ENCODE data around the gene TBC1D17.
A peak's percentile ranks its signal among the peaks of the same experiment; 100 is the strongest.

TBC1D17 gene

DNA sequence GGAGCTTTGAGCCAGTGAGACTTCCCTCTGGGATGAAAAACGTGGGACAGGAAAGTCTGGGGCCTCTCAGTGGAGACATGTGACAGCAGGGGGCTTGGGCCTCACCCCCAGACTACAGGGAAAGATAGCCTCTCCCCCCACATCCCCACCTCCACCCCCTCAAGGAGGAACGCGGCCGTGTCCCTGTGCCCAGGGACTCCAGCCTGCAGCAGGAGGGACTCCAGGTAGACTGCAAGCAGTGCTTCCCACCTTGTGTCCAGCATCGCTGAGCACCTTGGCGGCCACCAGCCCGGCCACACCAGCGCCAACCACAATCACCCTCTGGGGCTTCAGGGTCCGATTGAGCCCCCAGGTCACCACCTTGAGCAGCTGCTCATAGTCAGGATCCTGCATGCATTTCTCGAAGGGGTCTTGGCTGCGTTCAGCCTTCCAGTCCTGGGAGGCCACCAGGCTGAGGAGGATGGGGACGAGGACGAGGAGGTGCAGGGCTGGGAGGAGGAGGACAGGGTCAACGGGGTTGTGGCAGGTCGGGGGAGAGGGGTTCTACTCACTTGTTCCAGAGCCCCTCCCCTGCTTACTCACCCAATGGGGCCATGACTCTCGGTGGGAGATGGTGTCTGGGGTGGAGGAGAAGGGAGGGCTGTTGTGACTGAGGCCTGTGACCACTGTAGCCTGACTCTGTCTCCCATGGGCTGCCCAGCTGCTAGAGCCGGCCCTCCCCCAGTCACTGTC, 18.2 kb downstream of the TBC1D17 start:
- DNase-seq, result no peak

DNA sequence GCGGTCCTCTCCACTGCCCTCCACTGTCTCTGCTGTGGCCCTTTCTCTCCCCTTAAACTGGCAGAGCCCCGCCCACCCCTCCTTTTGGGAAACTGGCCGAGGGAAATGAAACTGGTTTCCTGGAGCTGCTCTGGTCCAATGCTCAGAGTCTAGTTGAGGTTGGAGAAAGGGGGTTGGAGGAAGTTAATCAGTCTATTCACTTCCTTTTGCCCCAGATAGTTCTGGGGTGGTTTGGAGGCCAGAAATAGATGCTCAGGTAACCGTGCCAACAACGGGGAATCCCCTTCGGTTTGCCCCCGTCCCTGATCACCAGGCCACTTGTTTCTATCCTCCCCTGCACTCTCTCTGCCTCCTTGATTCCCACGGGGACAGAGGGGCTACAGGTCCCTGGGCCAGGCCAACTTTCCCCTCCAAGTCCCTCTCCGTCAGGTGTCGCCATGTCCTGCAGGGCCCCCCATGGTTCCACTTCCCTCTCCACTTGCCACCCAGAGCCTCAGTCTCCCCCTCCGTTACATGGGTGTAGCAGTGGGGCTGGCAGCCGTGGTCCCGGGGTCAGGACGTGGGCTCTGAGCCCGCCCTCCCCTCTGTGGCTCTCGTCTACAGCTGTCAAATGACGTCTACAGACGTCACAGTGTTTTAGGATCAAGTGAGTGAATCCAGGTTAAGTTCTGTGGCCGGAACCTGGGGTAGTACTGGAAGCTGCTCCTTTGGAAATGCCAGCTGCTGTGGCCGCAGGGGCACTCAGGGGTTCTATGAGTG, 19.5 kb downstream of the TBC1D17 start, which contains the start of gene IL4I1:
IL4I1 (minus strand) TSS at position 25 of the 759 bp plus-strand sequence. CDS start 727 bp downstream, outside the sequence.
- no peak for DNase-seq

DNA sequence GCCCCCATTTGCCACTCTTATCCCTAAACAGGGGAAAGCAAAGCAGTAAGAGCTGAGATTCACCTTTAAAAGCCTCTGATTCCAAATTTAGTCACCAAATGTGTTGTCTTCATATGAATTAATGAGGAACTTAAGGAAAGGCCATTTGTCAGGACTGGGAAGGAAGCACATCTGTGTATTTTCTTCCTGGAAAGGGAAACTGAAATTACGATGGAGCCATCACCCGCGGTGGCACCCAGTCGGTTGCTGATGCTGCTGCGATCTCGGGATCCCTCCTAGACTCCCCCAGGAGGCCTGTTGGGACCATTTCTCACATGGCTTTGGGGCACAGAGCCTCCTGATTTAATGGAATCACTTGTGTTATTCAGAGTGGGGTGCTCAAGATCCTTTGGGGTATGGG, 26.6 kb downstream of the TBC1D17 start:
- no peak for DNase-seq

- DNase-seq, result no peak
Measured at GRCh38 chr19:49906879-49907564, 29.5 kb downstream of the TBC1D17 start.

- DNase-seq, result no peak
Measured at GRCh38 chr19:49907745-49908446, 30.4 kb downstream of the TBC1D17 start.

DNA sequence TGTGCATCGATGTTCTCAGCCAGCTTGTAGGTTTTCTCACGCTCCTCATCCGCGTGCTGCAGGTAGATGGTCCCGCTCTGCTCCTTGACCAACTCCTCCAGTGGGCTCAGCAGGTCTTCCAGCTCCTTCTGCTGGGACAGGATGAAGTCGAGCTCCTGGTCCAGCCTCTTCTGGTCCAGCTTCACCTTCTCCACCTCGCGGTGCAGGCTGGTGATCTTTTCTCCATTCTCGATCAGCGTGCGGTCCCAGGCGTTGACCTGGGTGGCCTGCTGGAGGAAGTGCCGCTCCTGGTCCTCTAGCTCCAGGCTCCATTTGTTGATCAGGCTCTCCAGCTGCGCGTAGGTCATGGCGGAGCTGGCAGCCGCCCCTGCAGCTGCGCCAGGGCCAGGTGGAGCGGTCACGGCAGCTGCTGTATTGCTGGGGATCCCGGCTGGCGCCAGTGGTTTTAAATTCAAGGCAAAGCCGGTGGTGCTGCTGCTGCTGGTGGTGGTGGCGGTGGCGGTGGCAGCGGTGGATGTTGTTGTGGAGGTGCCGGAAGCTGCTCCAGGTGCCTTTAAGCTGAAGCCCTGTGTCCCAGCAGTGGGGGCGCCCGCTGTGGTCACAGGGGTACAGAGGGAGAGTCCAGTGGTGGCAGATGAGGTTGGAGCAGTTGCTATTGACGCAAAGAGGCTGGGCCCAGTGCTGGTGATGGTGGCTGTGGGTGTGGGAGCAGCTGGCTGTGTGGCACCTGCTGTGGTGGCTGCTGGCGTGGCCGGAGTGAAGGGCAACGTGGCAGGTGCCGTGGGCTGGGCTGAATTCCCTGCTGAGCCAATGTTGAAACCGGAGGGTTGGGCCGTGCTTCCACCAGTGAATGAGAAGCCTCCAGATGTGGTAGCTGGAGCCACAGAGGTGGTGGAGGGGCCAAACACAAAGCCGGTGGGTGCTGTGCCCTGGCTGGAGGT, 31.2 kb downstream of the TBC1D17 start:
- DNase-seq, result no peak

- no peak for DNase-seq
Measured at GRCh38 chr19:49910179-49910578, 32.7 kb downstream of the TBC1D17 start.

- DNase-seq, result no peak
Measured at GRCh38 chr19:49911381-49912145, 34.1 kb downstream of the TBC1D17 start.

GRCh38 chr19:49912965-49913685, 35.6 kb downstream of the TBC1D17 start:
- no peak for DNase-seq

- no peak for DNase-seq
Measured at GRCh38 chr19:49913720-49914119, 36.2 kb downstream of the TBC1D17 start.

DNA sequence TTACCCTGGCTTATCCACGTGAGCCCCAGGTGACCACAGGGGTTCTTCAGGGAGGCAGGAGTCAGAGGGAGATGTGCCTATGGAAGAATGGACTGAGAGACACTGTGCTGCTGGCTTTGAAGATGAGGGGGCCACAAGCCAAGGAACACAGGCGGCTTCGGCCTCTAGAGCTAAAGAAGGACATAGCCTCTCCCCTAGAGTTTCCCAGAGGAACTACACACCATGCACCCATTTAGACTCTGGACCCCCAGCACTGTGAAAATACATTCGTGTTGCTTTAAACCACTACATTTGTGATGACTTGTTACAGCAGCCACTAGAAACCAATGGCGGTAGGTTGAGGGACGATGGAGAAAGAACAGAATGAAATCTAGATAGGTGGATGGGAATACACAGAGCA, 37.8 kb downstream of the TBC1D17 start:
- no peak for DNase-seq

- DNase-seq, result no peak
Measured at GRCh38 chr19:49916839-49917733, 39.6 kb downstream of the TBC1D17 start.

DNA sequence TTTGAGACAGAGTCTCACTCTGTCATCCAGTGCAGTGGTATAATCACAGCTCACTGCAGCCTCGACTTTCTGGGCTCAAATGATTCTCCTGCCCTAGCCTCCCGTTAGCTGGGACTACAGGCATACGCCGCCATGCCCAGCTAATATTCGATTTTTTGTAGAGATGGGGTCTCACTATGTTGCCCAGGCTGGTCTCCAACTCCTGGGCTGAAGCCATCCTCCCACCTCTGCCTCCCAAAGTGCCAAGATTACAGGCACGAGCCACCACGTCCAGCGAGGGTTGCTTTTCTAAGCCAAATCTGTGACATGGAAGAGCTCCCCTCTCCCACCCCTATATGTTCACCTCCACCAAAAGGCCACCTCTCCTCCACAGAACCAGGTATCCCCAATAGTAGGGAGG, 40.6 kb downstream of the TBC1D17 start:
- no peak for DNase-seq

DNA sequence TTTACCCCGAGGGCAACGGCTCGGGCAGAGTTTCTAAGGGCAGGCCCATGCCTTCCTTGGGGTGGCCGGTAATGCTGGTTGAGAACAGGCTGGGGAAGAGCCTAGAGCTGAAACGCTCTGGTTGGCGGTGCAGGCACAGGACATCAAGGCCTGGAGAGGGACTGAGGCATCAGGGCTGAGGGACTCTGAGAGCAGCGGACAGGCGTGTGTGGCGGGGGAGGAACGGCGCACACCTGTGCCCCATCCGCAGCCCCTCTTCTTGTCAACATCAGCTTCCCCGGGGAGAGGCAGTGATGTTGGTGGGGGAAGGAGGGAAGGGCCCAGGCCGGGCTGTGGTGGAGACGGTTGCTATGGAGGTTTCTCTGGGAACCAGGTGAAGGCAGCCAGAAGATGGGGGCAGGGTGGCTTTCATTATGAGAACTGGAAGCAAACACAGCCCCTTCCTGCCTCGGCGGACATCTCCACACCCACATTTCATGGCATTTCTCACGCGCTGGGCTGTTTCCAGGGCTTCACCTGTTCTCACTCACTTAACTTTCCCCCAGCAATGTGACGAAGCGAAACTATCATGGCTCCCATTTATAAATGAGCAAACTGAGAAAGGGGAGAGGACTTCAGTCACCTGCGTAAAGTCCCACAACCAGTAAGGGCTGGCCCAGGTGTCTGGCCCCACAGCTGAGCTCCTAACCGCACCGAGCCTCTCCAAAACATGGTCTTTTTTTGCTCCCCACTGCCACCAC, 43.3 kb downstream of the TBC1D17 start:
- peak; percentile 9 for DNase-seq

GRCh38 chr19:49921871-49922795, 44.6 kb downstream of the TBC1D17 start:
- DNase-seq, result no peak

GRCh38 chr19:49923055-49924003, 45.8 kb downstream of the TBC1D17 start:
- no peak for DNase-seq

All from NCI-H1417 treated with DMSO at 0.1 percent for 48 hours (cell line).